K562 (cell line): ENCODE measurements around the gene TNIK. TPM values are rescaled to one million over a fixed set of nuclear protein-coding genes. Genes with fewer than 3 reads are reported as not detected.
A peak's percentile ranks its signal among the peaks of the same experiment; 100 is the strongest.

Source experiments
- ATAC-seq: fragments of 200-7000 bp; cut with Tn5 transposase; 3 replicates; pipeline ENCODE4 v1.9.1; 2020; ENCODE audit warnings: moderate library complexity
- BruUV-seq: library from RNA; stranded (reverse); fragments of 400-500 nt; replicated peaks from 2 replicates; lab custom pipeline; 2021; lab: Mats Ljungman, UMichigan
- CTCF ChIA-PET: fragments of 300-600 bp; formaldehyde crosslinking; extraction: SDS; loops from one replicate; lab custom pipeline; 2021; ENCODE audit warnings: low intra/inter-chr PET ratio; lab: Yijun Ruan, JAX
- POLR2A ChIA-PET: fragments of 300-600, 350-650 bp; sonication (Branson Sonifier 250); formaldehyde crosslinking; extraction: SDS; loops from one replicate; lab custom pipeline; 2021; ENCODE audit warnings: antibody characterized with exemption, inconsistent platforms; lab: Yijun Ruan, JAX
- DNase-seq, 4 experiments: peaks; one replicate each; pipeline versions ENCODE4 v3.0.0 to v3.0.0-alpha.2; 2011 to 2018; ENCODE audit warnings: low spot score in 3 of 4, mixed read lengths in 3 of 4; ENCODE audit errors: extremely low read depth in 1 of 4
- FAIRE-seq: peaks from 2 replicates; lab custom pipeline; 2011; peaks lifted over from hg19 to GRCh38; lab: Jason Lieb, UNC
- H2AFZ ChIP-seq: 2 replicates; pipeline ENCODE4 v1.6.0; 2011; ENCODE audit warnings: low read depth, low read length, control low read depth, inconsistent platforms
- H3K27ac ChIP-seq: fragments of 200-600 bp; 3 replicates; pipeline ENCODE4 v1.8.0; 2011; ENCODE audit warnings: low read depth, mild to moderate bottlenecking, control low read depth, inconsistent platforms, low read length, moderate library complexity, mixed read lengths; ENCODE audit errors: extremely low read depth
- H3K27me3 ChIP-seq, 2 experiments: fragments of 300-600 bp in 1 of 2; 2 replicates in 1 of 2; 3 replicates in 1 of 2; pipeline versions ENCODE4 v1.6.0 to v1.8.0; 2011; ENCODE audit warnings: inconsistent platforms in 2 of 2, low read length in 2 of 2, mild to moderate bottlenecking in 1 of 2, mixed read lengths in 1 of 2, moderate library complexity in 1 of 2; ENCODE audit not compliant: control insufficient read depth in 2 of 2, insufficient read depth in 2 of 2
- H3K36me3 ChIP-seq: fragments of 300-600 bp; 3 replicates; pipeline ENCODE4 v1.8.0; 2011; ENCODE audit warnings: mild to moderate bottlenecking, low read length, inconsistent platforms; ENCODE audit not compliant: control insufficient read depth, insufficient read depth
- H3K4me1 ChIP-seq, 2 experiments: fragments of 200-600 bp in 1 of 2; replicated peaks in 1 of 2; 2 replicates in 1 of 2; 3 replicates in 1 of 2; pipeline versions ENCODE4 v1.5.1 to v1.8.0; 2011; ENCODE audit warnings: inconsistent platforms in 2 of 2, low read length in 2 of 2, mild to moderate bottlenecking in 1 of 2, mixed read lengths in 1 of 2, moderate library complexity in 1 of 2; ENCODE audit not compliant: control insufficient read depth in 2 of 2, insufficient read depth in 2 of 2
- H3K4me2 ChIP-seq: 2 replicates; pipeline ENCODE4 v1.6.1; 2011; ENCODE audit warnings: low read length, control low read depth, inconsistent platforms, mixed read lengths; ENCODE audit not compliant: insufficient read depth
- H3K4me3 ChIP-seq: fragments of 200-600 bp; sonication (generic), shearing (Covaris generic); 2 replicates; pipeline ENCODE4 v1.5.1; 2016; ENCODE audit warnings: control low read depth, inconsistent platforms
- H3K79me2 ChIP-seq: fragments of 200-600 bp; 3 replicates; pipeline ENCODE4 v1.8.0; 2011; ENCODE audit warnings: low read length, inconsistent platforms; ENCODE audit not compliant: control insufficient read depth, insufficient read depth
- H3K9ac ChIP-seq, 2 experiments: 2 replicates each; pipeline versions ENCODE4 v1.6.0 to v1.6.1; 2011; ENCODE audit warnings: low read depth in 2 of 2, low read length in 2 of 2, control low read depth in 1 of 2, inconsistent platforms in 1 of 2, mild to moderate bottlenecking in 1 of 2, mixed read lengths in 1 of 2; ENCODE audit not compliant: insufficient read depth in 1 of 2
- H3K9me1 ChIP-seq: one replicate; pipeline ENCODE4 v1.6.0; 2011; ENCODE audit warnings: inconsistent platforms, mild to moderate bottlenecking, low read length, moderate library complexity; ENCODE audit not compliant: control insufficient read depth, insufficient read depth
- H3K9me3 ChIP-seq: replicated peaks from 2 replicates; pipeline ENCODE4 v1.5.1; 2011; ENCODE audit warnings: low read depth, low read length, inconsistent platforms; ENCODE audit not compliant: control insufficient read depth, insufficient read depth
- H4K20me1 ChIP-seq: replicated peaks from 2 replicates; pipeline ENCODE4 v1.6.1; 2011; ENCODE audit warnings: low read length, inconsistent platforms, mixed read lengths; ENCODE audit not compliant: control insufficient read depth, insufficient read depth
- CEBPZ ChIP-seq: fragments of 150-350 bp; IDR thresholded peaks from 2 replicates; pipeline ENCODE4 v1.6.1; 2014; ENCODE audit warnings: low read depth, mild to moderate bottlenecking, low read length, borderline replicate concordance
- KLF1 ChIP-seq: fragments of 450-650 bp; IDR thresholded peaks from 2 replicates; pipeline ENCODE4 v1.6.1; 2016; ENCODE audit warnings: missing genetic modification characterization, missing compliant biosample characterization
- RBM25 ChIP-seq: fragments of 200-400 bp; formaldehyde crosslinking; IDR thresholded peaks from 2 replicates; pipeline ENCODE4 v1.6.1; 2018; ENCODE audit warnings: low read length, low read depth, moderate library complexity; ENCODE audit not compliant: severe bottlenecking
- SIN3B ChIP-seq: fragments of 450-650 bp; IDR thresholded peaks from 2 replicates; pipeline ENCODE4 v1.6.1; 2017; ENCODE audit warnings: low read depth, mild to moderate bottlenecking, moderate library complexity
- ZNF431 ChIP-seq: sonication (generic); formaldehyde crosslinking; IDR thresholded peaks from 2 replicates; pipeline ENCODE4 v1.8.0; 2022; ENCODE audit warnings: mild to moderate bottlenecking, missing genetic modification reagents
- ZNF696 ChIP-seq: fragments of 250-450 bp; sonication (Bioruptor Pico); conservative IDR thresholded peaks from 2 replicates; pipeline ENCODE4 v1.4.0; 2020; ENCODE audit warnings: mild to moderate bottlenecking, moderate library complexity
- WGBS: fragments of 100-300 bp; shearing (Covaris generic); methylation state at CpG from one replicate; pipeline ENCODE4 v1.1.6; 2016; ENCODE audit warnings: low coverage, mixed read lengths; ENCODE audit not compliant: insufficient coverage; ENCODE audit errors: missing lambda C conversion rate; 5-methylcytosine and 5-hydroxymethylcytosine counted together
- in situ Hi-C: fragments of 300-500 bp; cut with MboI; formaldehyde crosslinking; loops from 4 replicates; pipeline ENCODE4 v1.15.0; 2018; ENCODE audit warnings: inconsistent platforms, mixed read lengths
- intact Hi-C: fragments of 100-400 bp; cut with micrococcal nuclease; formaldehyde crosslinking; loops from 2 replicates; pipeline ENCODE4 v1.14.2; 2022
- polyA plus RNA-seq, 8 experiments: library from polyadenylated mRNA; depleted of rRNA in 4 of 8; stranded (reverse) in 5 of 8; unstranded in 3 of 8; fragments of >200 nt; fragmentation: Nextera tagmentation in 2 of 8; fragmentation: Illumina TruSeq in 1 of 8; extraction: Ambion mirVana in 2 of 8; extraction: Trizol in 1 of 8; gene quantifications; 2 replicates each; pipeline versions ENCODE4 v1.2.1 to v1.2.3, GENCODE V29; 2011 to 2014; ENCODE audit warnings: inconsistent platforms in 1 of 8, missing spikeins in 1 of 8
- total RNA-seq, 7 experiments: library from RNA; depleted of rRNA in 6 of 7; stranded (reverse); fragments of >200 nt in 6 of 7; fragmentation: Illumina TruSeq in 2 of 7; extraction: Trizol in 2 of 7; gene quantifications; 2 replicates each; pipeline versions ENCODE4 v1.2.1 to v1.2.3, GENCODE V29; 2011 to 2021; ENCODE audit warnings: low replicate concordance in 1 of 7

The TNIK gene
- total and polyA plus RNA-seq, 9 of the 15 experiments (the other 6 are each of a cell fraction or from before 2014, with no cell fraction given): 6.6 to 39.0 (median 24.7) TPM

GRCh38 chr3:171307988-171308387 lies 152.2 kb downstream of the TNIK start:
- Histone ChIP-seq H3K27ac (no peak overlapping the region), H3K9me1 (no peaks in the 10 kb centered on the region), H3K4me1 (no peaks in the 10 kb centered on the region; a peak in 1 of 5 replicates), H2AFZ (no peak overlapping the region), H3K79me2 (peaks cover 18% of the 10 kb centered on the region), H3K9ac (no peak overlapping the region), H4K20me1 (no peaks in the 10 kb centered on the region), H3K27me3 (no peaks in the 10 kb centered on the region), H3K4me2 (no peak overlapping the region), H3K36me3 (no peaks in the 10 kb centered on the region), H3K9me3 (no peaks in the 10 kb centered on the region), H3K4me3 (no peak overlapping the region)
- intact Hi-C loops: no loop called here
- DNase-seq (no peak), FAIRE-seq (no peak), ATAC-seq (no peak)
- BruUV-seq: no TSS peak
- TF ChIP-seq ZNF696 (CRISPR knock-in tag) (no peak), RBM25 (peak; percentile 18)
- 52% methylated on average over 2 of the region's 2 CpGs for WGBS
- POLR2A ChIA-PET: no interaction called here
- in situ Hi-C loops: no loop called here
- CTCF ChIA-PET: no interaction called here

GRCh38 chr3:171307046-171307585 lies 153.1 kb downstream of the TNIK start:
- ATAC-seq: no peak
- H3K27ac ChIP-seq: no peak overlapping the region
- peaks cover 2% of the 10 kb centered on the region for H3K9me1 ChIP-seq
- no peak for DNase-seq
- no peak overlapping the region for H3K9ac ChIP-seq
- CTCF ChIA-PET: no interaction called here
- BruUV-seq: no TSS peak
- in situ Hi-C loops (no loop called here), intact Hi-C loops (no loop called here)
- H4K20me1 ChIP-seq: no peaks in the 10 kb centered on the region
- no peak for FAIRE-seq
- TF ChIP-seq KLF1 (tag) (no peak), CEBPZ (no peak), SIN3B (no peak), ZNF431 (CRISPR knock-in tag) (no peak)
- POLR2A ChIA-PET: no interaction called here
- H3K4me3 ChIP-seq: no peak overlapping the region
- no peaks in the 10 kb centered on the region for H3K36me3 ChIP-seq
- 54% methylated on average over 4 of the region's 4 CpGs for WGBS
- H3K4me1 ChIP-seq: no peaks in the 10 kb centered on the region; a peak in 1 of 5 replicates
- no peak overlapping the region for H3K4me2 ChIP-seq
- peaks cover 18% of the 10 kb centered on the region for H3K79me2 ChIP-seq
- no peaks in the 10 kb centered on the region for H3K27me3 ChIP-seq
- no peak overlapping the region for H2AFZ ChIP-seq
- H3K9me3 ChIP-seq: no peaks in the 10 kb centered on the region
